ENCODE data around the gene ABCB10.
"Not testable (repeated sequence)": the region's sequence is repeated elsewhere in the genome, so short reads cannot be mapped to it uniquely, and the experiment has no call there.

The ABCB10 gene

DNA sequence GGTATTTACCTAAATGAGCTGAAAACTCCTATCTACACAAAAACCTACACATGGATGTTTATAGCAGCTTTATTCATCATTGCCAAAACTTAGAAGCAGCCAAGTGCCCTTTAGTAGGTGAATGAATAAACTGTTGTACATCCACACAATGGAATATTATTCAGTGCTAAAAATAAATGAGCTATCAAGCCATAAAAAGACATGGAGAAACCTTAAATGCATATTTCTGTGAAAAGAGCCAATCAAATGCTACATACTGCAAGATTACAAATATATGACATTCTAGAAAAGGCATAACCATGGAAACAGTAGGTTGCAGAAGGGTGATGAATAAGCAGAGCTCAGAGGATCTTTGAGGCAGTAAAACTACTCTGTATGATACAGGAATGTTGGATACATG is 23.3 kb downstream of the ABCB10 start:
- DNase-seq: no peak

GRCh38 chr1:229531326-229531725 is 27.2 kb downstream of the ABCB10 start:
- DNase-seq: no peak

GRCh38 chr1:229529639-229530038 is 28.9 kb downstream of the ABCB10 start:
- DNase-seq: no peak

GRCh38 chr1:229526695-229527094 is 31.8 kb downstream of the ABCB10 start:
- DNase-seq: no peak

GRCh38 chr1:229523052-229523451 is 35.5 kb downstream of the ABCB10 start:
- DNase-seq: no peak

DNA sequence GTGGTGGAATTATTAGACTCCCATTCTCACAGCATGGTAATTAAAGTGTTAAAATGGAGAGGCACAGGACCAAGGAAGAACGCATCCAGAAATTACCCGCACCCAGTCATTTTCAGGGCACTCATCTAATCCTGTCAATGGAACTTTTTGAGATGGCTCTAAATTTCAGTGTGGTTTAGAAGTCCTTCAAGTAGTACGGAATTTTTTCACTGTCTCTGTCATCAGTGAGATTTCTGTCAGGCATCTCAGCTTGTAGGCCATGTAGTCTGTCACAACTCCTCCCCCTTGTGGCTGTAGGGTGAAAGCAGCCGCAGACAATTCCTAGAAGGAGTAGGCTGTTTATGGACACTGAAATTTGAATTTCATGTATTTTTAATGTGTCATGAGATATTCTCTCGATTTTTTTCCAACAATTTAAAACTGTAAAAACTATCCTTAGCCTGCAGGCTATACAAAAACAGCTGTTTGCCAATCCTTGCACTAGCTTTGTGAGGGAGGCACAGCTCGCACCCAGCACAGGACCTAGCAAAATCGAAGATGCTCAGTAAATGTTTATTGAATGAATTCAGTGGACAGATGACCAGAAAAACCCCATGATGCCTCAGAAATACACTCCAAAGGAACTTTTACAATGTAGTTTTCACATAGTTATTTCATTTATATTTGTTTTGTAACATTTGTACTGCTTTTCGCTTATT is 43.8 kb downstream of the ABCB10 start:
- peak; percentile 38 for DNase-seq

DNA sequence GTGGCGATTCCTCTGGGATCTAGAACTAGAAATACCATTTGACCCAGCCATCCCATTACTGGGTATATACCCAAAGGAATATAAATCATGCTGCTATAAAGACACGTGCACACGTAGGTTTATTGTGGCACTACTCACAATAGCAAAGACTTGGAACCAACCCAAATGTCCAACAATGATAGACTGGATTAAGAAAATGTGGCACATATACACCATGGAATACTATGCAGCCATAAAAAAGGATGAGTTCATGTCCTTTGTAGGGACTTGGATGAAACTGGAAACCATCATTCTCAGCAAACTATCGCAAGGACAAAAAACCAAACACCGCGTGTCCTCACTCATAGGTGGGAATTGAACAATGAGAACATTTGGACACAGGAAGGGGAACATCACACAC is 46.9 kb downstream of the ABCB10 start:
- not testable (repeated sequence) for DNase-seq

DNA sequence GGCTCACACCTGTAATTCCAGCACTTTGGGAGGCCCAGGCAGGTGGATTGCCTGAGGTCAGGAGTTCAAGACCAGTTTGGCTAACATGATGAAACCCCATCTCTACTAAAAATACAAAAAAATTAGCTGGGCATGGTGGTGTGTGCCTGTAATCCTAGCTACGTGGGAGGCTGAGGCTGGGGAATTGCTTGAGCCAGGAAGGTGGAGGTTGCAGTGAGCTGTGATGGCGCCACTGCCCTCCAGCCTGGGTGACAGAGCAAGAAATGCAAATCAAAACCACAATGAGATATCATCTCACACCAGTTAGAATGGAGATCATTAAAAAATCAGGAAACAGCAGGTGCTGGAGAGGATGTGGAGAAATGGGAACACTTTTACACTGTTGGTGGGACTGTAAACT is 47.3 kb downstream of the ABCB10 start:
- not testable (repeated sequence) for DNase-seq

DNA sequence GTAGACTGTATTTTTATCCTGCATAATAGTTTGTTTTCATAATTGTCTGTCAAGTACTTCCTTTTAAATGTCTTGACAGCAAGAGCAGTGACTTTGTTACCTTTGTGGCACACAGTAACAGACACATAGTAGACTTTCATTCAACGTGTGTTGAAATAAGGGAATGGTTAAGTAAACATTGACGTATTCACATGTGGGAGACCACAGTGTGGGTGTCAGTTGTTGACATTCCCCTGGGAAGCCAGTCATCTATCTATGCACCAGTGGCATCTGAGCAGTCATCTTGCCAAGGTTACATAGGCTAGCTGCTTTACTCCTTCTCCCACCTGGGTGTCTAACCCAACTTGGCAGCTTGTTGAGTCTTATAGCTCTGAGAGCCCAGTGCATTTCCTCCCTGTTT is 48.9 kb downstream of the ABCB10 start:
- DNase-seq: no peak

GRCh38 chr1:229508823-229509337 is 49.6 kb downstream of the ABCB10 start:
- DNase-seq: no peak

- DNase-seq: peak; percentile 94
Measured at GRCh38 chr1:229507951-229508822, 50.3 kb downstream of the ABCB10 start, which contains the start of gene NUP133. NUP133 (minus strand) TSS chr1:229508341; CDS start chr1:229508249, 92 bp downstream.

DNA sequence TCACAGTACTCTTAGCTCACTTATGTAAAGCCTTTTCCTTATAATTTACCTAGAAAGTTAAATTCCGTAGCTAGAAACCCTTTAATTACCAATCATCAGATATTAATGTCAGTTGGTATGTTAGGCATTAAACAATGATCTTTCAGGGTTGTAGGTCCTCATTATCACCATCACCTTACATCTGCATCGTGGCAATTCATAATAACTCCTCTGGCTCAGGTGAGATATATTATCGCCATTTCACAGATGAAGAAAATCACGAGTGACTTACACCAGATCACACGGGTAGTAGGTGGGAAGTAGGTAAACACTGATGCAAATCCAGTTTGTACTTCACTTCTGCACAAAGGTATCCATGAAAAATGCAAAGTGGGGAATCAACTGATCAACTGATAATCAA is 51.0 kb downstream of the ABCB10 start:
- DNase-seq: no peak

GRCh38 chr1:229506633-229507032 is 51.9 kb downstream of the ABCB10 start:
- no peak for DNase-seq

DNA sequence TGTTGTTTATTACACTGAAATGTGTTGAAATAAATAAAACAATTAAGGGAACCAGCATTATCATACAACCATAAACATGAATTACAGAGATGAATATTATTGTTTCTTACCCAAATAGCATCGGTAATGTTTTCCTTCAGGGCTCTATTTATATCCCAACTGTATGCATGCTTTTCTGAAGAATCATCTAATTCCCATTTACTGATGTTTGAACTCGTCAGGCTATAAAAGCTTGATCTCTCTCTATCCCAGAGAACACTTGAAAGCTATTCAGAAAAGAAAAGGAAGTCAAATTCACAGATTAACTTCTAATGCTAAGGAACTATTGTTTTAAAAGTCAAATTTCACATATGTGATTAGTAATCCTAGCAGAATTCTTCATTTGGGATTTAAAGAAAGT is 62.7 kb downstream of the ABCB10 start:
- no peak for DNase-seq

DNA sequence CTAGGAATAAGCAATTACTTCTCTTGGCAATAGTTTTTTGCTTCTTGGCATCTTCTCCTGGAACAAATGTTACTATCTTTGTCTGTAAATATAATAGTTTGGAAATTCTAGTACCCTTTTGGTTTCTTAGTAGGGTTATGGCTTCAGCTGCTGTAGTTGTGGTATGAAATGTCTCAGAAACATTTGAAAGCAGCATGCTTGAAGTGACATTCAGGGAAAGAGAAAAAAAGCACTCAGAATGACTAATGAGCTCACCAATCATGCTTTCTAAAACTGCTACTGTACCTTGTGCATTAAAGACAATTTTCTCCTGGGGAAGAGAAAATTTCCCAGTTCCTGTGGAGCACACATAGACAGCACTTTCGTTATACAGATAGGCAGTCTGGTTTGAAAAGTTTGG is 71.3 kb downstream of the ABCB10 start:
- no peak for DNase-seq

DNA sequence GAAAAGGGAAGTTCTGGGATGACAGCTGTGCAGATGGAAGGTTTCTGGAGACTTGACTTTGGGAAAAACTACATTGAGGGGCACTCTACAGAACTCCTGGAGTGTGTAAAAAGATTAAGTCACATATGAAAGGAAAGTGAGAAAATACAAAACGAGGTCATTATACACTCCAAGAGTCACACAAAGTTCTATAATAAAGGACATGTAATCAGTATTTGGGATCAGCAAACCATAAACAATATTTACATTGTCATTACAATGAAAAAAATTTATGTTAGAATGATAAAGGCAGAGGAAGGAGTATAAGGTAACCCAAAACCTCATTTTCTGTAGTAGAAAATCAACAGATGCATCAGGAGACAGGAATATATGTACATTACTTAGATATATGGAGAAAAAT is 73.2 kb downstream of the ABCB10 start:
- no peak for DNase-seq

DNA sequence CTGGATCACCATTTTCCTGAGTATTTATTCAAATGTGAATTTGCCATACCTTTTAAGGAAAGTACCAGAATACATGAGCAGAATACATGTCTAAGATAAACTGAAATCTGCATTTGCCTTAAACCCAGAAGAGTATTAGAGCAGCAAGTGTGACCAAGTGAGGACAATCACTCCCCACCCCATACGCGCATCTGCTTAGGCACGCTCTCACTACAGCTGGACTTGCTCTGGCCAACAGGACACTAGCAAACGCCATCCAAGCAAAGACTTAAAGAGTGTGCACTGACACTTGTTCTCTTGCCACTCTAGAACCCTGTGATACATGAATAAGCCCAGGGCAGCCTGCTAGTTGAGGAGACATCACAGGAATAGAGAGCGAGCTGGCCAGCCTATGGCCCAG is 76.0 kb downstream of the ABCB10 start:
- DNase-seq: no peak

DNA sequence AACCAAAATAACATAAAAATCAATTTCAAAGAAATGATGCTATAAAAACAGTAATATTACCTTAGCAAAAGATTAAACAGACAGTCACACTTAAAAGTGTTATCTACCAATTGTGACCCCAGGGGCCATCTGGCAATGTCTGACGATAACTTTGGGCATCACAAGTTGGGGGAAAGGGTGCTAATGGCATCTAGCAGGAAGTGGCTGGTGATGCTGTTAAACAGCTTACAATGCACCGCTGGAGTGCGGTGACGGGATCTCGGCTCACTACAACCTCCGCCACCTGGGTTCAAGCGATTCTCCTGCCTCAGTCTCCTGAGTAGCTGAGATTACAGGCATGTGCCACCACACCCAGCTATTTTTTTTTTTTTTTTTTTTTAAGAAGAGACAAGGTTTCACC is 78.0 kb downstream of the ABCB10 start:
- no peak for DNase-seq

DNA sequence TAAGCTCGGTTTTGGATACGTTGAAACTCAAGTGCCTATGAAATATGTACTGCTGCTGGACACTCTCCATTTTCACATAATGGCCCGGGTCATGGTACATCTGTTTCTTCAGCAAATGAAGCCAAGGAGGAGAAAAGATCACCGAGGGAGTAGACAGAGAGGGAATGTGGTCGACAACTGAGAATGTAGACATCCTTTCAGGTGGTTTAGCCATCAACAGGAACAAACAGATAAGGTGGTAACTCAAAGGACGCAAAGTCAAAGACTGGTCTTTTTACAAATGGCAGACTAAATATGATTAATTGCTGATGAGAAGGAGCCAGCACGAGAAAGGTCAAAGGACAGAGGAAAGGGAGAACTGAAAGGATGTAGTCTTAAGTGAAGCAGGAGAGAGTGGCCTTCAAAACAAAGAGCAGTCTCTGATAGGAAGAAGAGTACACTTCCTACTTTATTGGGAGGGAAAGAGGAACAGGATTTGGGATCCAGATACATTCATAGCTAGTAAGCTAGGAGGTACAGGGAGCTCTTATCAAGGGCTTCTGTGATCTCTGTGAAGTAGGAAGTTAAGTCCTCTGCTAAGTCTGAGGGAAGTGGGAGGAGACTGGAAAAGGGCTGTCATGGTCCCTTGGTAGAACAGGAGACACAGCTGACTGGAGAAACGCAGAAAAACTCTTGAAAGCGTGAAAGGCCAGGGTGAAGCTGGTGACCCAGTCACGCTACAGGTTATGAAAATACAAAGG is 78.7 kb downstream of the ABCB10 start:
- no peak for DNase-seq

GRCh38 chr1:229478852-229479251 is 79.7 kb downstream of the ABCB10 start:
- DNase-seq: no peak

DNA sequence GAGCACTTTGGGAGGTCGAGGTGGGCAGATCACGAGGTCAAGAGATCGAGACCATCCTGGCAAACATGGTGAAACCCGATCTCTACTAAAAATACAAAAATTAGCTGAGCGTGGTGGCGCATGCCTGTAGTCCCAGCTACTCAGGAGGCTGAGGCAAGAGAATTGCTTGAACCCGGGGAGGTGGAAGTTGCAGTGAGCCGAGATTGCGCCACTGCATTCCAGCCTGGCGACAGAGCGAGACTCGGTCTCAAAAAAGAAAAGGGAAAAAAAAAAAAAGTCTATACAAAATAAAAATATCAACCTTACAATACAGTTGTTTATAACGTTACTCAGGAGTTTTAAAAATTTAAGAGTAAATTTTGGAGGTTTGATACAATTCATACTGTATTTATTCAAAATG is 82.6 kb downstream of the ABCB10 start:
- DNase-seq: not testable (repeated sequence)

DNA sequence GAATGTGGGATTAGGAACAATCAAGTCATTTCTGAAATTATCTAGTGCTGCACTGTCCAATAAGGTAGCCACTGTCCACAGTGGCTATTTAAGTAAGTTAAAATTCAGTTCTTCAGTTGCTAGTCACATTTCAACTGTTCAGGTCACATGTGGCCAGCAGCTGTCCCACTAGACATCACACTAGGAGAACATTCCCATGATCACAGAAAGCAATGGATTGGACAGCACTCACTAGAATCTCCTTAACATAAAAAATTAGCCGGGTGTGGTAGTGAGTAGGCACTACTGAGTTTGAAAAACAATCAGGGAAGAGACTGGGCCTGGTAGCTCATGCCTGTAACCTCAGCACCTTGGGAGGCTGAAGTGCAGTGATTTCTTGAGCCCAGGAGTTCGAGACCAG is 84.0 kb downstream of the ABCB10 start:
- DNase-seq: no peak

- DNase-seq: no peak
Measured at GRCh38 chr1:229471175-229471574, 87.3 kb downstream of the ABCB10 start.

Data from DMS 273 treated with DMSO at 0.1 percent for 48 hours (cell line).